Left renal pelvis (tissue), 4 donors: ENCODE data around the gene BANK1. TPM values are rescaled to one million over a fixed set of nuclear protein-coding genes. Genes with fewer than 3 reads are reported as not detected.

Source experiments
- DNase-seq, 4 donors: peaks; one replicate each; pipeline ENCODE4 v3.0.0-alpha.2; 2013; ENCODE audit warnings: low read depth in 4 of 4, low spot score in 3 of 4
- polyA plus RNA-seq, 4 donors: library from polyadenylated mRNA; unstranded; fragments of 120-200 nt; gene quantifications; one replicate each; pipeline ENCODE4 v1.2.1, GENCODE V29; 2013; ENCODE audit not compliant: insufficient read length in 4 of 4

Gene BANK1
- polyA plus RNA-seq, 4 donors = 2.5 to 4.2 (median 3.1) TPM

DNA sequence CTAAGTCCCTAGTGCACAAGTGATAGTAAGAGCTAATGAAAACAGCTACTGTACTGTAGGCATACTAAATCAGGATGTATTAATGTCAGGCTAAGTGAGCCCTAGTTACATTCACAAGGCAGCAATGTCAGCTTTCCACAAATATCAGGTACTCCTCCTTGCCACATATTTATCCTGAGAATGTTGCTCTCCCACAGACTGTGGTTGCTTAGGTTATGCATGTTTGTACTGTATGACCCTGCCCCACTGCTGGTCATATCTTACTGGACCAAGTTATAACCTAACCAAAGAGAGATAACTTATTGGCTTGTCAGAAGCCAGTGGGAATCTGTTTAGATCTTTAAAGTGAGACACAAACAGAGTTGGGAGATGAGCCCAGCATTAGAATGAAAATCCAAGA lies 313.7 kb downstream of the BANK1 start:
- no peak for DNase-seq

DNA sequence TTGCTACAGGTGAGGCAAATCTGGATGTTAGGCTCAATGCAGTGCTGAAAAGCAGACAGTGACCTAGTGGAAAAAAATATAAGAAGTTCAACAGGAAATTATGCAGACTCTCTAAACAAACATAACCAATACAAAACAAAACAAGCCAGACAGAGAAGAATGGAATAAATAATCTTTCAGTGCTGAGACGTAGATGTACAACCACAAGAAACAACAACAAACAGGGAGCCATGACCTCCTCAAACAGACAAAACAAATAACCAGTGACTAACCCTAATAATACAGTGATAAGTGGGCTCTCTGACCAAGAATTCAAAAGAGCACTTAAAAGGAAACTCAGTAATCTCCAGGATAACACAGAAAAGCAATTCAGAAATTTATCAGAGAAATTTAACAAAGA lies 315.5 kb downstream of the BANK1 start:
- DNase-seq = no peak

DNA sequence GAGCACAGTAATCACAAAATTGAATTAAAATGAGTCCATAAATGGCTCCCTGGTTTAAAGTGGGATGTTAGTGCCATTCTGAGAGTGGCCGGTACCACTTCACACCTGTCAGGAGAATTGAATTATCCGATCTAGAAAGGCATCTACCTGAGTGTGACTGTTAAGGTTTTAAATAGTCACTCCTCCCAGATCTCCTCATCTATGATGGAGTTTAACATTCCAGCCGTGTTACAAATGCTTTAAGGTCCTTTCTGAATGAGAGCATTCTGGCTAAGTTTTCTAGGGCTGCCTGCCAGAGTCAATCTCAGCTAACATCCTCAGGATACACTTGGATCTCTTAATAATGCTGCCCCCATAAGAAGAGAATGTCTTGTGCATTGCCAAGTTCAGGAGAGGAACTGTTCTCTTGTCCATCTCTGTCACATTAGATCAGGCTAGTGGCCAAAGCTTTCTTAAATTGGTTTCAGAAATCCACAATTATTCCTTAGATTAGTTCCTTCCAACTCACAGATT lies 323.6 kb downstream of the BANK1 start:
- DNase-seq = no peak

DNA sequence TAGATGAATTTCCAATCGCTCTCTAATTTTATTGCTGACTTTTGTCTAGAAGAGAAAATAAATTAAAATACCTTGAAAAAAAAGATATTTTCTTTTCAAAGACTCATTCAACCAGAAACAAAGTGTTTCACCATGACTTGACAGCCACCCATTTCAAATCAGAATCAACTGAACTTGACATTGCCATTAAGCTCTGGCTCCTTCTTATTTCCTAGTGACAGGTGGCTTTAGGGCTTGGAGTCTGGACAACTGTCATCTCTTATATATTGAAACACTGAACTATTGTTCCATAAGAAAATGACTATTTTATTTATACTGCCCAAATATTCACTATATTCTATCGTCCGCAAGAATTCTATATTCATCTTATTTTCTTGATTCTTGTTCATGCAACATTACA lies 325.6 kb downstream of the BANK1 start:
- DNase-seq = no peak

DNA sequence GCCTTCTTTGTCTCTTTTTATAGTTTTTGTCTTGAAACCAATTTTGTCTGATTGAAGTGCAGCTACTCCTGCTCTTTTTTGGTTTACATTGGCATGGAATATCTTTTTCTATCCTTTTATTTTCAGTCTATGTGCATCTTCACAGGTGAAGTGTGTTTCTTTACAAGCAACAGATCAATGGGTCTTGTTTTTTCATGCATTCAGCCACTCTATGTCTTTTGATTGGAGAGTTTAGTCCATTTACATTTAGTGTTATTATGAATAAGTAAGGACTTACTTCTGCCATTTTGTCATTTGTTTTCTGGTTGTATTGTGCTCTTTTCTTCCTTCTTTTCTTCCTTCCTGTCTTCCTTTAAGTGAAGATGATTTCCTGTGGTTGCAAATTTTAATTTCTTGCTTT lies 330.3 kb downstream of the BANK1 start:
- DNase-seq = no peak
